NT2/D1 (cell line): ENCODE data around the gene FAF2.

ENCODE experiments used
- SUZ12 ChIP-seq: IDR thresholded peaks from 2 replicates; pipeline ENCODE4 v1.6.1; 2011; ENCODE audit not compliant: insufficient read length, insufficient read depth; ENCODE audit errors: extremely low read depth
- ZNF274 ChIP-seq: IDR thresholded peaks from 2 replicates; pipeline ENCODE4 v1.6.1; 2011; ENCODE audit warnings: mild to moderate bottlenecking, low read depth, low read length

- no peak for TF ChIP-seq SUZ12
- no peak for TF ChIP-seq ZNF274
These were observed 55.3 kb downstream of the FAF2 start for GRCh38 chr5:176503496-176503895.
